Stomach (tissue), 19 donors: ENCODE results near the gene CHCT1. TPM values are rescaled to one million over a fixed set of nuclear protein-coding genes. Genes with fewer than 3 reads are reported as not detected.
"Not testable (repeated sequence)": the region's sequence is repeated elsewhere in the genome, so short reads cannot be mapped to it uniquely, and the experiment has no call there.

ENCODE experiments used
- DNase-seq, 2 donors: peaks; one replicate each; pipeline versions ENCODE4 v3.0.0 to v3.0.0-alpha.2; 2013 to 2019
- H3K27ac ChIP-seq, 5 donors: fragments of 200-600 bp in 4 of 5; sonication (generic) in 4 of 5; one replicate each; pipeline ENCODE4 v1.5.1; 2013 to 2019; ENCODE audit warnings: mild to moderate bottlenecking in 1 of 5, moderate library complexity in 1 of 5
- H3K27me3 ChIP-seq, 3 donors: fragments of 200-600 bp; sonication (generic); one replicate each; pipeline ENCODE4 v1.5.1; 2017 to 2019; ENCODE audit warnings: mixed run types in 1 of 3
- H3K36me3 ChIP-seq, 4 donors: fragments of 200-600 bp; sonication (generic); 1 replicate in 3 of 4; 2 replicates in 1 of 4; pipeline ENCODE4 v1.5.1; 2016 to 2019
- H3K4me1 ChIP-seq, 4 donors: fragments of 200-600 bp; sonication (generic); one replicate each; pipeline ENCODE4 v1.5.1; 2016 to 2019
- H3K4me3 ChIP-seq, 4 donors: fragments of 200-600 bp; sonication (generic) in 3 of 4; one replicate each; pipeline ENCODE4 v1.5.1; 2016 to 2019; ENCODE audit warnings: mild to moderate bottlenecking in 1 of 4
- H3K9me3 ChIP-seq, 4 donors: fragments of 200-600 bp; sonication (generic); one replicate each; pipeline ENCODE4 v1.5.1; 2016 to 2019
- EP300 ChIP-seq: sonication (generic); formaldehyde crosslinking; IDR thresholded peaks from one replicate; pipeline ENCODE4 v1.6.1; 2017; ENCODE audit warnings: antibody characterized with exemption
- POLR2A ChIP-seq, 4 donors: fragments of 450-650 bp; IDR thresholded peaks; one replicate each; pipeline ENCODE4 v1.6.1; 2016; ENCODE audit warnings: antibody characterized with exemption in 4 of 4, control low read depth in 2 of 4, mild to moderate bottlenecking in 1 of 4, moderate library complexity in 1 of 4
- POLR2AphosphoS5 ChIP-seq, 3 donors: sonication (generic); formaldehyde crosslinking; IDR thresholded peaks; one replicate each; pipeline ENCODE4 v1.6.1; 2016; ENCODE audit warnings: antibody characterized with exemption in 3 of 3
- WGBS, 5 donors: extraction: QIAGEN DNeasy Blood & Tissue Kit in 3 of 5; methylation state at CpG; one replicate each; pipeline versions ENCODE4 v1.1.5 to v1.1.7; 2013 to 2018; 5-methylcytosine and 5-hydroxymethylcytosine counted together
- intact Hi-C: fragments of 100-400 bp; cut with DNase I; formaldehyde crosslinking; loops from one replicate; pipeline ENCODE4 v1.15.1; 2023; ENCODE audit warnings: low total_unique reads
- long read RNA-seq, 10 donors: transcript quantifications; one replicate each; lab custom pipeline, GENCODE V29; 2026
- polyA plus RNA-seq, 3 donors: library from polyadenylated mRNA; stranded (reverse); fragments of 200-250 nt; gene quantifications; one replicate each; pipeline ENCODE4 v1.2.3, GENCODE V29; 2013
- total RNA-seq, 5 donors: library from RNA; depleted of rRNA; stranded (reverse); fragments of >200 nt; gene quantifications; one replicate each; pipeline versions ENCODE4 v1.1.0 to v1.2.3, GENCODE V29; 2014 to 2016
- TF ChIP-seq, protein P1 (sequence below), 7 experiments: fragments of 450-650 bp in 4 of 7; fragments of 200-600 bp in 3 of 7; sonication (generic) in 3 of 7; IDR thresholded peaks; one replicate each; pipeline ENCODE4 v1.5.1; 2016 to 2019; ENCODE audit warnings: antibody characterized with exemption in 7 of 7, control low read depth in 2 of 7, mild to moderate bottlenecking in 1 of 7
- donor health status: healthy with polysubstance abuse.
- donor health status: Bipolar disorder and iron deficiency.
- donor health status: healthy.

Gene CHCT1
- total RNA-seq (not detected), polyA plus RNA-seq (not detected)
- long read RNA-seq, donor 1: 0 reads
- long read RNA-seq, donor 2: 0 reads
- long read RNA-seq, donor 3: 0 reads
- long read RNA-seq, donor 4: 0 reads
- long read RNA-seq, donor 5: 0 reads
- long read RNA-seq, donor 6: 0 reads
- long read RNA-seq, donor 7: 0 reads
- long read RNA-seq, donor 8: 0 reads
- long read RNA-seq, donor 9: 0 reads
- long read RNA-seq, donor 10: 0 reads

DNA sequence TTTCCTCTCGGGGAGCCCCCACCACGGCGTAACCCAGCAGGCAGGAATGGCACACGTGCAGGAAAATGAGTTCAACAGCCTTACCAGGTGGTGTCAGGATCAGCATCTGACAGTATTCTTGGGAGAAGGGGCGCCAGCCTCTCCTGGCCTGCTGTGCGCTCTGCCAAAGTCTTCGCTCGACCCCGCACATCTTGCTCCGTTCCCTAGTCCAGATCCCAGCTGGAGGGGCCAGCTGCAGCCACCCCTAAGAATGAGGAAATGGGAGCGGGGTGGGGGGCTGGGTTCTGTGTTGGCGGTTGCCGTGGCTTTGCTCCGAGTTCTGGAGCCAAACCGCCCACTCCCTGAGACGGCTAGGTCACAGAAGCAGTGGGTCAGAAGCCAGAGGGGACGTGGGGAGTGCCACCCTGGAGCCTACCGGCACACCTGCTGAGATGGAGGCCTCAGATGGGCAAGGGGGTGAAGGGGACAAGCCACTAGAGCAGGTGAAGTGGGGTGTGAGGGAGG is at the start of gene CHCT1:
TSS of gene CHCT1 (plus strand) at position 328 of the 504 bp plus-strand sequence. CDS start at position 432, 104 bp downstream.
- TF ChIP-seq POLR2A (IDR thresholded peaks at IDR 0.05): no peak
- TF ChIP-seq POLR2AphosphoS5 (IDR thresholded peaks at IDR 0.05): no peak
- TF ChIP-seq, protein P1, sequence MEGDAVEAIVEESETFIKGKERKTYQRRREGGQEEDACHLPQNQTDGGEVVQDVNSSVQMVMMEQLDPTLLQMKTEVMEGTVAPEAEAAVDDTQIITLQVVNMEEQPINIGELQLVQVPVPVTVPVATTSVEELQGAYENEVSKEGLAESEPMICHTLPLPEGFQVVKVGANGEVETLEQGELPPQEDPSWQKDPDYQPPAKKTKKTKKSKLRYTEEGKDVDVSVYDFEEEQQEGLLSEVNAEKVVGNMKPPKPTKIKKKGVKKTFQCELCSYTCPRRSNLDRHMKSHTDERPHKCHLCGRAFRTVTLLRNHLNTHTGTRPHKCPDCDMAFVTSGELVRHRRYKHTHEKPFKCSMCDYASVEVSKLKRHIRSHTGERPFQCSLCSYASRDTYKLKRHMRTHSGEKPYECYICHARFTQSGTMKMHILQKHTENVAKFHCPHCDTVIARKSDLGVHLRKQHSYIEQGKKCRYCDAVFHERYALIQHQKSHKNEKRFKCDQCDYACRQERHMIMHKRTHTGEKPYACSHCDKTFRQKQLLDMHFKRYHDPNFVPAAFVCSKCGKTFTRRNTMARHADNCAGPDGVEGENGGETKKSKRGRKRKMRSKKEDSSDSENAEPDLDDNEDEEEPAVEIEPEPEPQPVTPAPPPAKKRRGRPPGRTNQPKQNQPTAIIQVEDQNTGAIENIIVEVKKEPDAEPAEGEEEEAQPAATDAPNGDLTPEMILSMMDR (IDR thresholded peaks at IDR 0.05): no peak
- TF ChIP-seq EP300: no peak
- peak within 1 kb of the TSS in 4 of 5 donors; percentile 10 to 71 (median 46) for H3K27ac ChIP-seq
- intact Hi-C loops: no loop called here
- H3K4me1 ChIP-seq: peaks cover 4 to 15% (median 10%) of the 10 kb centered on the region in 4 donors
- H3K36me3 ChIP-seq: no peaks in the 10 kb centered on the region
- peak within 1 kb of the TSS; percentile 53 to 59 (median 56) for H3K4me3 ChIP-seq
- 70 to 86% (median 78%) methylated on average over 14 to 18 of the region's 18 CpGs for WGBS, 5 donors
- peak in 1 of 2 donors; percentile 23 for DNase-seq
- no peaks in the 10 kb centered on the region for H3K9me3 ChIP-seq
- no peaks in the 10 kb centered on the region for H3K27me3 ChIP-seq

DNA sequence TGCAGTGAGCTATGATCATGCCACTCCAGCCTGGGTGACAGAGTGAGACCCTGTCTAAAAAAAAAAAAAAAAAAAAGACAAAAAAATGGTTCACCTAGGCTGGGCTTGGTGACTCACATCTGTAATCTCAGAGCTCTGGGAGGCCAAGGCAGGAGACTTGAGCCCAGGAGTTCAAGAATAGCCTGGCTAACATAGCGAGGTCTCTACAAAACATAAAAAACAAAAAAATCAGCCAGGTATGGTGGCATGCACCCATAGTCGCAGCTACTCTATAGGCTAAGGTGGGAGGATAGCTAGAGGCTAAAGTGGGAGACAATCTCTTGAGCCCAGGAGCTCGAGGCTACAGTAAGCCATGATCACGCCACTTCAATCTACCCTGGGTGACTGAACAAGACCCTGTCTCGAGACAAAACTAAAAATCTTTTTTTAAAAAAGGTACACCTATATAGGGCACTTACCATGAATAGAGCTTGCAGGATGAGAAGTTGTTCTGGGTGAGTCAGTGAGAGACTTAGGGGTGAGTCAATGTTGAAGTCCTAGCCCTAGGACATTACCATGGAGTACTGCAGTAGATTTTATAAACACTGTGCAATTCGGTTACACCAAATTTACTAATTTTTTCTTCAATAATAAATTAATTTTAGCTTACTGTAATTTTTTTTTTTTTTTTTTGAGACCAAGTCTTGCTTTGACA is 49.4 kb upstream of the CHCT1 start:
- no peaks in the 10 kb centered on the region for H3K9me3 ChIP-seq
- WGBS, 5 donors: 86 to 93% (median 93%) methylated on average over 6 of the region's 6 CpGs
- peaks cover 3 to 18% (median 8%) of the 10 kb centered on the region in 4 donors for H3K4me1 ChIP-seq
- peaks cover 0 to 4% (median 0%) of the 10 kb centered on the region in 4 donors for H3K36me3 ChIP-seq
- TF ChIP-seq POLR2A (IDR thresholded peaks at IDR 0.05) (no peak), EP300 (no peak), POLR2AphosphoS5 (IDR thresholded peaks at IDR 0.05) (no peak)
- TF ChIP-seq, protein P1 (IDR thresholded peaks at IDR 0.05): no peak
- intact Hi-C loops: no loop called here
- H3K27me3 ChIP-seq: no peaks in the 10 kb centered on the region
- DNase-seq: no peak
- H3K4me3 ChIP-seq: no peak overlapping the region
- H3K27ac ChIP-seq: peak overlapping the region in 1 of 5 donors; percentile 32

DNA sequence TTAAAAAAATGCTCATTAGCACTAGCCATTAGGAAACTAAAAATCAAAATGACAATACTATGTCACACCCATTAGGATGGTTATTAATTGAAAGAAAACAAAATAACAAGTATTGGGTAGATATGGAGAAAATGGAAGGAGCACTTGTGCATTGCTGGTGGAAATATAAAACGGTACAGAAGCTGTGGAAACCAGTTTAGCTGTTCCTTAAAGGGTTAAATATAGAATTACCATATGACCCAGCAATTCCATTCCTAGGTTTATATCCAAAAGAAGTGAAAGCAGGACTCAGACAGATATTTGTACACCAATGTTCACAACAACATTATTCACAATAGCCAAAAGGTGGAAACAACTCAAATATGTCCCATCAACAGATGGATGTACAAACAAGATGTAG is 44.1 kb upstream of the CHCT1 start:
- peaks cover 0 to 16% (median 8%) of the 10 kb centered on the region in 4 donors for H3K4me1 ChIP-seq
- DNase-seq, H3K27me3 ChIP-seq, H3K9me3 ChIP-seq, H3K36me3 ChIP-seq, H3K4me3 ChIP-seq, intact Hi-C loops, H3K27ac ChIP-seq: not testable (repeated sequence)
- 87 to 97% (median 93%) methylated on average over 1 of the region's 1 CpG for WGBS, 5 donors

DNA sequence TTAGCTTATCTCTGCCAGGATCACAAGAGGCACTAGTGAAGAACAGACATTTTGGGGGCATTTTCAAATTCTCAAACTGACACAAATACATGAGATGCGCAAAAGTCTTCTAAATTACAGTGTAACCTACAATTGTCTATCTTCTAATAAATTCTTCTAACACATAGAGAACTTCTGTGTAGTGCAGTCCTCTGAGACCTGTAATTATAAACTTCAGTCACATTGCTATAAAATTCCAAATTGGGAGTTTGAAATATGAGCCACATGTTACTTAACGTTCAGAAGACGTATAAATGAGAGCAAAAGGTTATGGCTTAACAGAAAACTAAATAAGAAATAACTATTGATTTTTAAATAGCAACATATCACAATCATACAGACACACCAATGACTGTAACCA is 42.8 kb upstream of the CHCT1 start:
- H3K27me3 ChIP-seq, H3K9me3 ChIP-seq, H3K4me3 ChIP-seq, intact Hi-C loops, H3K27ac ChIP-seq, DNase-seq, H3K36me3 ChIP-seq: not testable (repeated sequence)
- peaks cover 0 to 29% (median 13%) of the 10 kb centered on the region in 4 donors for H3K4me1 ChIP-seq
- whole genome bisulfite sequencing, 5 donors: 20 to 58% (median 34%) methylated on average over 2 to 3 of the region's 3 CpGs

DNA sequence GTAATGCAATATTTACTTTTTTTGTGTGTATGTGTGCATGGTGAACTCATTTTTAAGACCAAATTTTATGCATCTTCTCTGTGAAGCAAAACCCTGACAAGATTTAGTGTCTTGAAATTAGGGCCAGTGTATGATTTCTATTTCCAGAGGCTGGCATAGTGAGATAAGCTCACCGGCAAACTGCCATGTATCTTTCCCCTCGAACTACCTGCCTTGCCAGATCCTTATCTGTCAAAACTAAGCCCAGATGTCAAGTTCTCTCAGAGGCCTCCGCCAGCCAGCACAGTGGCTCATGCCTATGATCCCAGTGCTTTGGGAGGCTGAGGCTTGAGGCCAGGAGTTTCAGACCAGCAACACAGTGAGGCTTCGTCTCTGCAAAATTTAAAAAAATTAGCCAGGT is 40.3 kb upstream of the CHCT1 start:
- TF ChIP-seq, protein P1 (IDR thresholded peaks at IDR 0.05): no peak
- TF ChIP-seq POLR2A (IDR thresholded peaks at IDR 0.05) (no peak), POLR2AphosphoS5 (IDR thresholded peaks at IDR 0.05) (no peak), EP300 (no peak)
- no peaks in the 10 kb centered on the region for H3K9me3 ChIP-seq
- H3K4me3 ChIP-seq: no peak overlapping the region
- intact Hi-C loops: no loop called here
- H3K27ac ChIP-seq: no peak overlapping the region
- WGBS, 5 donors: 50 to 65% (median 64%) methylated on average over 4 of the region's 4 CpGs
- H3K36me3 ChIP-seq: no peaks in the 10 kb centered on the region
- DNase-seq: no peak
- no peaks in the 10 kb centered on the region for H3K27me3 ChIP-seq
- peaks cover 0 to 54% (median 27%) of the 10 kb centered on the region in 4 donors for H3K4me1 ChIP-seq
